Gastrocnemius medialis (tissue), 4 donors: ENCODE data around the gene TLE4.

Experiments
- CTCF ChIP-seq, 5 experiments: fragments of 450-650 bp in 3 of 5; fragments of 200-600 bp in 2 of 5; sonication (generic) in 2 of 5; IDR thresholded peaks in 4 of 5; conservative IDR thresholded peaks in 1 of 5; 1 replicate in 4 of 5; 2 replicates in 1 of 5; pipeline ENCODE4 v1.5.1; 2016 to 2019; ENCODE audit warnings: antibody characterized with exemption in 5 of 5, mild to moderate bottlenecking in 3 of 5, moderate library complexity in 3 of 5
- POLR2A ChIP-seq, 2 donors: fragments of 450-650 bp; IDR thresholded peaks; one replicate each; pipeline ENCODE4 v1.6.1; 2017; ENCODE audit warnings: antibody characterized with exemption in 2 of 2, mild to moderate bottlenecking in 2 of 2, moderate library complexity in 2 of 2

DNA sequence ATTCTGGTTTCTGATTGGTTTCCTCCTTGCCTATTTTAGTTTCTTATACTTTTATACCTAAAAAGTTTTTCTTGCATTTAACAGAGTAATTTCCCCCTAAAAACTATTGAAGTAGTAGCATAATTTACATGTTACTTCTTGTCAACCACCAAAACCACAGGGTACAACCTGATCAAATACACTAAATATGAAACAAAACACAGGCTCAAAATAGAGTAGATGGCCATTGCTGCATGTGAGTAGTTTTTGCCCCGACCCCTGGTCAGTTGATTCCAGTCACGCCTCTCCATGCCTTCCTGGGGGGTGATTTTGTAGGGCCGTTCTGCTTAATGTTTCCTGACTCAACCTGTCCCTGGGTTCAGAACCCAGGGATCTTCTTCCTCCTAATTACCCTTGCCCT is 101.8 kb downstream of the TLE4 start:
- TF ChIP-seq CTCF (IDR thresholded peaks at IDR 0.05 in 4 of 5, conservative IDR thresholded peaks at IDR 0.05 in 1 of 5) (no peak), POLR2A (IDR thresholded peaks at IDR 0.05) (no peak)
